Stomach (tissue), 4 donors: ENCODE results near the gene GALNT17.

ENCODE experiments used
- EP300 ChIP-seq: sonication (generic); formaldehyde crosslinking; IDR thresholded peaks from one replicate; pipeline ENCODE4 v1.6.1; 2017; ENCODE audit warnings: antibody characterized with exemption
- POLR2A ChIP-seq, 4 donors: fragments of 450-650 bp; IDR thresholded peaks; one replicate each; pipeline ENCODE4 v1.6.1; 2016; ENCODE audit warnings: antibody characterized with exemption in 4 of 4, control low read depth in 2 of 4, mild to moderate bottlenecking in 1 of 4, moderate library complexity in 1 of 4
- POLR2AphosphoS5 ChIP-seq, 3 donors: sonication (generic); formaldehyde crosslinking; IDR thresholded peaks; one replicate each; pipeline ENCODE4 v1.6.1; 2016; ENCODE audit warnings: antibody characterized with exemption in 3 of 3
- TF ChIP-seq, protein P1 (sequence below), 7 experiments: fragments of 450-650 bp in 4 of 7; fragments of 200-600 bp in 3 of 7; sonication (generic) in 3 of 7; IDR thresholded peaks; one replicate each; pipeline ENCODE4 v1.5.1; 2016 to 2019; ENCODE audit warnings: antibody characterized with exemption in 7 of 7, control low read depth in 2 of 7, mild to moderate bottlenecking in 1 of 7

GRCh38 chr7:71144963-71145362 lies 13.0 kb downstream of the GALNT17 start:
- no peak for TF ChIP-seq EP300
- TF ChIP-seq, protein P1, sequence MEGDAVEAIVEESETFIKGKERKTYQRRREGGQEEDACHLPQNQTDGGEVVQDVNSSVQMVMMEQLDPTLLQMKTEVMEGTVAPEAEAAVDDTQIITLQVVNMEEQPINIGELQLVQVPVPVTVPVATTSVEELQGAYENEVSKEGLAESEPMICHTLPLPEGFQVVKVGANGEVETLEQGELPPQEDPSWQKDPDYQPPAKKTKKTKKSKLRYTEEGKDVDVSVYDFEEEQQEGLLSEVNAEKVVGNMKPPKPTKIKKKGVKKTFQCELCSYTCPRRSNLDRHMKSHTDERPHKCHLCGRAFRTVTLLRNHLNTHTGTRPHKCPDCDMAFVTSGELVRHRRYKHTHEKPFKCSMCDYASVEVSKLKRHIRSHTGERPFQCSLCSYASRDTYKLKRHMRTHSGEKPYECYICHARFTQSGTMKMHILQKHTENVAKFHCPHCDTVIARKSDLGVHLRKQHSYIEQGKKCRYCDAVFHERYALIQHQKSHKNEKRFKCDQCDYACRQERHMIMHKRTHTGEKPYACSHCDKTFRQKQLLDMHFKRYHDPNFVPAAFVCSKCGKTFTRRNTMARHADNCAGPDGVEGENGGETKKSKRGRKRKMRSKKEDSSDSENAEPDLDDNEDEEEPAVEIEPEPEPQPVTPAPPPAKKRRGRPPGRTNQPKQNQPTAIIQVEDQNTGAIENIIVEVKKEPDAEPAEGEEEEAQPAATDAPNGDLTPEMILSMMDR (IDR thresholded peaks at IDR 0.05), result no peak
- no peak for TF ChIP-seq POLR2AphosphoS5 (IDR thresholded peaks at IDR 0.05)
- TF ChIP-seq POLR2A (IDR thresholded peaks at IDR 0.05), result no peak
